GM18526 (cell line): ENCODE data around the gene ACOX3.

ENCODE experiments used
- POLR2A ChIP-seq: IDR thresholded peaks from 3 replicates; pipeline ENCODE4 v1.6.1; 2011; ENCODE audit not compliant: insufficient read length; ENCODE audit errors: extremely low read depth

Gene ACOX3

DNA sequence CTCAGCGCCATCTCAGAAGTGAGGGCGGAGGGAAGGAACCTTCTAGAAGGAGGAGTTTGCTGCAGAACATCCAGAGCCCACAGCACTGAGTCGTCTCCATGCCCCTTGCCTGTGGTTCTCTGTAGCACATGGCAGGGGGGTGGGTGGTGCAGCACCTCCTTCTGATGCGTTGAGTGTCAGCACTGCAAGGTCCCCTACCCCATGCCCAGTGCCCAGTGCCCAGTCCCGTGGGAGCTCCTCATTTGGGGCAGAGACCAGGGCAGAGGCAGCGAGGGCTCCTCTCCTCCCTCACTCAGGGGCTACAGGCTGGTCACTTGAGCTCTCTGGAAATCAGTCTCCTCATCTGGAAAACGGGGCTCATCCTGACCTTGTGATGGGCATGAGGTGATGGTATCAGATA, 92.9 kb downstream of the ACOX3 start:
- no peak for TF ChIP-seq POLR2A

DNA sequence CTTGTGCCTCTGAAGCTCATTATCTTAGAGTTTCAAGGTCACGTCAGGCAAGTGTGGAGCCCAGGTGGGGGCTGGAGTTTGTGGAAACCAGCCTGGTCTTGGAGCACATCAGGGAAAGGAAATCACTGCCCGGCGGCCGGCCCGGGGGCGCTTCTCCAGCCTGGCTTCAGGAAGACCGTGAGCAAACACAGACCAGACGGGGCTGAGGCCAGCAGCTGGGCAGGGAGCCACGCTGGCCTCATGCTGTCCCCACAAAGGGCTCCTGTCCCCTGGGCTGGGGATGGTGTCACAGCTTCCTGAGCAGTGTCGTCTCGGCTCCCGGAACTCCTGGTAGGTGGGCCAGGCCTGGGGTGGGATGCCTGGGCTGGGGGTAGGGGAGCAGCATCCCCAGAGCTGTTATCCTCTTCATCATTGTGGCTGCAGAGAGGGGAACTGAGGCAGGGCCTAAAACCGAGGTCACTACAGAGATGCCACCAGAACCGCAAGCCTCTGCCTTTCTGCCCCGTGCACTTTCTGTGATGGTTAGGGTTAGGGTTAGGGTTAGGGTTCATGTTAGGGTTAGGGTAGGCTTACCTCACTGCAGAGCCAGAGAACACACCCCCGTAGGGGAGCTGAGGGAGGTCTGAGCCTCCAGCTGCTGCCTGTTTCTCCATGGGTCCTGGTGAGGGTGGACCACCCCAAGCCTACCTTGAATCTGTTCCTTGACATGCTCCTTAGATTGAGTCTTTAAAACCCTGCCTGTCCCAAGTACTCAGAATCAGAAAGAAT, 93.5 kb downstream of the ACOX3 start:
- TF ChIP-seq POLR2A, result no peak

- no peak for TF ChIP-seq POLR2A
These were observed 94.3 kb downstream of the ACOX3 start for GRCh38 chr4:8345946-8346814.

DNA sequence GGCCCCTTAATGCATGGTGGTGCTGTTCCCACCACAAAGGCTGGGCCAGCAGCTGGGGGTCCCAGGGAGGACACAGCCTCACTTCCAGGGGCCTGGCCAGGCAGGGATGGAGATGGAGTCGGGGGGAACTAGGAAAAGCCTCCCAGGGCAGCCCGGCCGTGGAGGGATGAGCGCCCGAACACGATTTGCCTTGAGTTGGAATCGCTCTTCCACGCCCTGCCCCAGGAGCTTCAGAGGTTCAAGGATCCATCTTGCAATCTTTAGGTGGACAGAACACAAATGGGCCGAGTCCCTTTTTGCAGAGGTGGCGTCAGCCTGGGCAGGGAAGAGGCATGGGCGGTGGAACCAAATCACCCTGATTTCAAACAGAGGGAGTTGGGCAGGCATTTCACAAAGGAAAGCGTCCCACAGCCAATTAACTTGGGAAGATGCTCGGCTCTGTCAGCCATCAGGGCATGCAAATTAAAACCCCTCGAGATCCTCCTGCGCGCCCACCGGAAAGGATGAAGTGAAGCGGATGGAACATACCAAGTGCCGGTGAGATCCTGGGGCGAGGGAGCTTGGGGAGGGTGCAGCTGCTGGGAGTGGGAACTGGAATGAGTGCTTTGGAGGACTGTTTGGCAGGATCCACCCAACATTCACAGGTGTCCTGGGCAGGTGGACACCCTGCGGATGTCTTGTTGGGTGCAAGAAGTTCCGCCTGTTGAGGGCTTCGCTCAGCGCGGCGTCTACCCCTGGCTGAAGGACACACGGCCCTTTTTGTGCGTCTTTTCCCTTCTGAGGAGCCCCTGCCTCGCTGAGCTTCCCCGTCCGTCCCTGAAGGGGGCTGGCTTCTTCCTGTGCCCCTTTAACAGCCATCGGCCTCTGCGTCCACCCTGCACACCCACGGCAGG, 95.2 kb downstream of the ACOX3 start:
- no peak for TF ChIP-seq POLR2A

GRCh38 chr4:8344377-8344776, 96.1 kb downstream of the ACOX3 start:
- TF ChIP-seq POLR2A, result no peak

DNA sequence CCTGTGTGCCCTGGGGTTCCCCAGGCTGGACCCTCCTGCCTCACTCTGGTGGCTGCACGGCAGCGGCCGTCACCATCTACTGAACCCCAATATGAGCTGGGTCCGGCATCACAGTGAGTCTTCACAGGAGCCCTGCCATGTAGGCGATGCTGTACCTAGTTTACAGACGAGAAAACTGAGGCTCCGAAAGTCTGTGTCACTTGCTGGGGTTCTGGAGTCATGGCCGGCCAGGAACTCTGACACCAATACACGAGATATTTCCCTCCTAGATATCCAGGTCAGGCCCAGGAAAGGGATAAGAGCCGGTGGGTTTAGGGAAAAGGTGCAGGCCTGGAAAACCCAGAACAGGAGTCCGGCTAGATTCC, 96.6 kb downstream of the ACOX3 start:
- TF ChIP-seq POLR2A, result no peak

GRCh38 chr4:8343262-8343966, 97.1 kb downstream of the ACOX3 start:
- no peak for TF ChIP-seq POLR2A

DNA sequence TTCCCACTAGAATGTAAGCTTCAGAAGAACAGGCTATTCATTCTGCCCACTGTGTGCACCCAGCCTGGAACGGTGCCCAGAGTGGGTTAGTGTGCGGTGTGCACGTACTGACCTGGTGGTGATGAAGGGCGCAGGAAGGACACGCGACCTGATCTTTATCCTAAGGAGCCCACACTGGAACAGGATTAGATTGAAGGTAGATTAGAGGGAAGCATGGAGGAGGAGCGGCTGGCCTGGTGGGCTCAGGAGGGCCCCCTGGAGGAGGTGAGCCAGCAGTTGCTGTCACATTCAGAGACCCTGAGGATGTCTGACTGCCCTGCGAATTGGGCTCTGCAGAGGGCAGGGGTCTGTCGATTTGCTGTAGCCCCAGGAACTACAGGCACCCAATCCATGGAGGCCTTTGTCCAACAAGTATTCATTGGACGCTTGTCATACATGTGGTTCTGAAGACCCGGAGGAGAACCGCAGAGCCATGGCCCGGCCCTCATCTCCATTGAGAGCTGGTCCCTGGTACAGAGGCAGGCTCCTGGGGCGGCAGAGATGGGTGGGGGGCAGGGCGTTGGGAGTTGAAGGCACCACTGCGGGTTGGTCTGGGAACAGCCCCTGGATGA, 97.8 kb downstream of the ACOX3 start:
- no peak for TF ChIP-seq POLR2A

DNA sequence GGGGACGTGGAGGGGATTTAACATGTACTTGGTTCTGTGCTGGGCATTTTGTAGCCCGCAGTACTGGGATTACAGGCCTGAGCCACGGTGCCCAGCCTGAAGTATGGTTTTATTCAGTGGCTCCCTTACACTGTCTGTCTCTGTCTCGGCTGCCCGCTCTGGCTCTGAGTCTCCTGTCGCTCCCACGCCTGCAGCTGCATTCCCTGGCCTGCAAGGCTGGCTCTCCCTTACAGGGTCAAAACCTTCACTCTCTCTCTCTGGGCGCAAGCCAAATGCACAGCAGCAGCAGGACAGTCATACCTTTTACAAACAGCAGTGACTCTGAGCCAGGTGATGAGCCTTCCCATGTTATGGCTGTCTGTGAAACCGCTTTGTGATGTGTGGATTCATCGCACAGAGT, 98.8 kb downstream of the ACOX3 start:
- TF ChIP-seq POLR2A, result no peak

DNA sequence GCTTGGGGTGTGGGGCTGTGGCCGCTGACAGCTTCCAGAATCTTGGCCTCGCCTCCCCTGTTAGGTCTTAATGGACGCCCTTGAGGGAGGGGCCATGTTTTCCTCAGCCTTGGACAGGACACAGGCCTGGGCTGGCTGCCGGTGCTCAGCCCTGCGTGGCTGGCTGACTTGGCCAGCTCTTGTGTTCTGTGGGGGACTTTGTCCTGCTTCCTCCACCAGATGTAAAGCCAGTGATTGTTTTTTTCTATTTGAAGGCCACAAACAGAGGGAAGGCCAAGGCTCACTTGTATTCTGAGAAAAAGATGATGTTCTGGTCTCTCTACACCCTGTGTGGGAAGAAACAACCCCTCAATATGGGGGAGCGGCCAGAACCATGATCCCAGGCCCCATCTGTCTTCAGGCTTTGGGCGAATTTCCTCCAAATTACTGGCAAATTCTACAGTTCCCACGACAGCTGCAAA, 99.7 kb downstream of the ACOX3 start:
- TF ChIP-seq POLR2A, result no peak

GRCh38 chr4:8338351-8338961, 102.1 kb downstream of the ACOX3 start:
- TF ChIP-seq POLR2A, result no peak

GRCh38 chr4:8336412-8337075, 104.0 kb downstream of the ACOX3 start:
- no peak for TF ChIP-seq POLR2A

DNA sequence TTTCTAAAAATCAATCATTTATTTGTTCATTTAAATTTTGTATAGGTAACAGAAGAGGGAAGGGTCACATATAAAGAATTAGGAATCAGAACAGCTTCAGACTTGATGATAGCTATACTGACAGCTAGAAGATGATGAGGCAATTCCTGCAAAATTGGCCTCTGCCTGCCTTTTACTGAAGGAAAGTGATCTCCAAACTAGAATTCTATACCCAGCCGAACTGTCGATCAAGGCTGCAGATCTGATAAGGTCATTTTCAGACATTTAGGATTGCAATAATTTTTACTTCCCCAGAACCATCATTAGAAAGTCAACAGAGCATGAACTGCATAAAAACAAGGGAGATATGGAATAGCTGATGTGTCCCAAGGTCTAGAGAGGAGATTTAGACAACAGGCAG, 104.7 kb downstream of the ACOX3 start:
- no peak for TF ChIP-seq POLR2A
